GM18502 (cell line): ENCODE data around the gene LHFPL2.

Experiments
- ATAC-seq: cut with Tn5 transposase; IDR thresholded peaks from one replicate; pipeline ENCODE4 v1.9.1; 2021; ENCODE audit warnings: mild to moderate bottlenecking; ENCODE audit not compliant: unreplicated experiment, poor library complexity

Gene LHFPL2

GRCh38 chr5:78534148-78534904 is 114.2 kb downstream of the LHFPL2 start:
- no peak for ATAC-seq

- ATAC-seq = no peak
Observed at GRCh38 chr5:78533356-78533755, 115.2 kb downstream of the LHFPL2 start.

- no peak for ATAC-seq
Observed at GRCh38 chr5:78530342-78531096, 118.1 kb downstream of the LHFPL2 start.

GRCh38 chr5:78527925-78528324 is 120.6 kb downstream of the LHFPL2 start:
- no peak for ATAC-seq

- no peak for ATAC-seq
Observed at GRCh38 chr5:78527054-78527859, 121.3 kb downstream of the LHFPL2 start.

GRCh38 chr5:78526049-78526525 is 122.5 kb downstream of the LHFPL2 start:
- no peak for ATAC-seq

- no peak for ATAC-seq
Observed at GRCh38 chr5:78523314-78524193, 125.0 kb downstream of the LHFPL2 start.

GRCh38 chr5:78522476-78523260 is 125.9 kb downstream of the LHFPL2 start:
- no peak for ATAC-seq

- no peak for ATAC-seq
Observed at GRCh38 chr5:78521455-78521854, 127.1 kb downstream of the LHFPL2 start.

- ATAC-seq = no peak
Observed at GRCh38 chr5:78519198-78519941, 129.2 kb downstream of the LHFPL2 start.

GRCh38 chr5:78518365-78519197 is 130.0 kb downstream of the LHFPL2 start:
- ATAC-seq = no peak

- no peak for ATAC-seq
Observed at GRCh38 chr5:78515670-78516069, 132.9 kb downstream of the LHFPL2 start.

GRCh38 chr5:78514427-78515330 is 133.9 kb downstream of the LHFPL2 start:
- no peak for ATAC-seq

- no peak for ATAC-seq
Observed at GRCh38 chr5:78513441-78513840, 135.1 kb downstream of the LHFPL2 start.

- no peak for ATAC-seq
Observed at GRCh38 chr5:78512435-78512834, 136.1 kb downstream of the LHFPL2 start.

GRCh38 chr5:78511121-78511906 is 137.3 kb downstream of the LHFPL2 start:
- ATAC-seq = no peak
